ENCODE measurements around the gene GLP1R. TPM values are rescaled to one million over a fixed set of nuclear protein-coding genes. Genes with fewer than 3 reads are reported as not detected.

The GLP1R gene
- total RNA-seq, 4 donors from 2014 or later, result 0.17 TPM; not detected in 3

DNA sequence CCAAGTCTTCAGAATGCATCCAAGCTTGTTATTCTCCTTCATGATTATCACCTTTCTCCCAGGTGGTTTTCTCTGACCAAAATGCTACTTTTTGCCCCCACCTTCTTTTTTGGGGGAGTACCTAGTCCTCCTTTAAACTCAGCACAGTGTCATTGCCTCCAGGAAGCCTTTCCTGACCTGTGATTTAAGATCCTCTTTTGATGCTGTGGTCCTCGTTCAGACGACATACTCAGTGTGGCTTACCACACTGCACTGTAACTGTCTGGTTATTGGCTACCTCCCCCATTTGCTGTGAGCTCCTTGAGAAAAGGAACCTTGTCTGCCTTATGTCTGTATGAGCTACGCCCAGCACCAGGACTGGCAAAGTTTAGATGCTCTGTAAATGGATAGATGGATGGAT lies 51.8 kb downstream of the GLP1R start:
- TF ChIP-seq, protein P1, sequence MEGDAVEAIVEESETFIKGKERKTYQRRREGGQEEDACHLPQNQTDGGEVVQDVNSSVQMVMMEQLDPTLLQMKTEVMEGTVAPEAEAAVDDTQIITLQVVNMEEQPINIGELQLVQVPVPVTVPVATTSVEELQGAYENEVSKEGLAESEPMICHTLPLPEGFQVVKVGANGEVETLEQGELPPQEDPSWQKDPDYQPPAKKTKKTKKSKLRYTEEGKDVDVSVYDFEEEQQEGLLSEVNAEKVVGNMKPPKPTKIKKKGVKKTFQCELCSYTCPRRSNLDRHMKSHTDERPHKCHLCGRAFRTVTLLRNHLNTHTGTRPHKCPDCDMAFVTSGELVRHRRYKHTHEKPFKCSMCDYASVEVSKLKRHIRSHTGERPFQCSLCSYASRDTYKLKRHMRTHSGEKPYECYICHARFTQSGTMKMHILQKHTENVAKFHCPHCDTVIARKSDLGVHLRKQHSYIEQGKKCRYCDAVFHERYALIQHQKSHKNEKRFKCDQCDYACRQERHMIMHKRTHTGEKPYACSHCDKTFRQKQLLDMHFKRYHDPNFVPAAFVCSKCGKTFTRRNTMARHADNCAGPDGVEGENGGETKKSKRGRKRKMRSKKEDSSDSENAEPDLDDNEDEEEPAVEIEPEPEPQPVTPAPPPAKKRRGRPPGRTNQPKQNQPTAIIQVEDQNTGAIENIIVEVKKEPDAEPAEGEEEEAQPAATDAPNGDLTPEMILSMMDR (IDR thresholded peaks at IDR 0.05; ENCODE audit: low read depth), result no peak

DNA sequence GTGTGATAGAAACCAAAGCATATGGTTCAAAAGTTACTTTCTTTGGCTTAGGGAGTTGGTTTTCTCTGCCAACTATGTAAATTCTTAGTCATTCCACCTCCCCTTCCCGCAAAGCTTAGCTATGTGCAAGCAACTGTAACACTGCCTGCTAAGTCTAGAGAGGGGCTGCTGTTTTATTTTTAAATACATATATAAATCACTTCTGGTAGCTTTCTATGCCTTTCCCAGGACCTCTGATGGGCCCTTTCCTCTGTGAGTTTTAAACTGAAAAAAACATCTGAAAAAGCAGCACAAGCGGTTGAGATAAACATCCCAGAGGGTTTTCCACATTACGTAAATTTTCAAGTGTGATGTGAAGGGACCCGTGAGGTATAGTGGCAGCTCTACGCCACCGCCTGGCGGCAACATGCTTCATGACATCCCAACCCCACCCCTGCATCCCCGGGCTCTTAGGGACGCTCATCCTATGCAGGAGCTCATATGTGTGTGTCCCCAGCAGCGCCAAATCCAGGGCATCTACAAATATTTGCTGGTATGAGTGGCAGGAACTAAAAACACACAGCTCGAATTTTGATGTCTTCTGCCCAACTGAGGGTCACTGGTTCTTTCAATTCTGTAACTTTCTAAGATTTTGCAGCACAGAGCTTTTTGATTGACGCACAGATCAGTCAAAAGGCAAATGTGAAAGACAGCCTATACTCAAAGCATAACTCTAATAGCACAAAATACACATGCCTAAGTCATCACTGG lies 53.7 kb downstream of the GLP1R start:
- TF ChIP-seq, protein P1 (IDR thresholded peaks at IDR 0.05; ENCODE audit: low read depth), result no peak

DNA sequence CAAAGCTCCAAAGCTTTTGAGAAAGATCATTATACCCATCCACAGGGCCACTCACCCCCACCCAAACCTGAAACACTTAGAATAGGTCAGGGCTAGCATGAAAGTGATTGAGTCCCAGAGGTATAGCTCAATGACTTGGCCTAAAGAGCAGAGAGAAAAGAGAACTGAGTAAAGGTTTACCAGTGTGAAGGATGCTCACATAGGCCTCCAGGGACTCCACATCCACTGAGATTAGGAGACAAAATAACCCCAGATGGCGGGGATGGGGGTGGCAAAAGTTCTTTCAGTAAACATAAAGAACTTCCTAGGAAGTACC lies 54.2 kb downstream of the GLP1R start:
- TF ChIP-seq, protein P1 (IDR thresholded peaks at IDR 0.05; ENCODE audit: low read depth), result no peak

DNA sequence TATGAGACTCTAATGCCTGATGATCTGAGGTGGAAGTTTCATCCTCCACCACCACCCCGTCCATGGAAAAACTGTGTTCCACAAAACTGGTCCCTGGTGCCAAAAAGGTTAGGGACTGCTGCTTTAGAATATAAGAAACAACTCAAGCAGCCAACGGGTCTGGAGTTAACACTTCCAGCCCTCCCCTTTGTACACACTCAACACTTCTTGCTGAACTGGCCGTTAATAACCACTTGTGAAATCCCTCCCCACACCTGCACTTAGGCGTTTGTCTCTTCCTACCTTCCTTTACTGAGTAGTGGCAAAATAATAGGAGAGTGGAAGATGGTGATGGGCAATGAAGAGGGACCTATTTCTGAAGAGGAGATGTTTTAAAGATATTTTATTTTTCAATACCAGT lies 55.9 kb downstream of the GLP1R start:
- TF ChIP-seq, protein P1 (IDR thresholded peaks at IDR 0.05; ENCODE audit: low read depth), result no peak

DNA sequence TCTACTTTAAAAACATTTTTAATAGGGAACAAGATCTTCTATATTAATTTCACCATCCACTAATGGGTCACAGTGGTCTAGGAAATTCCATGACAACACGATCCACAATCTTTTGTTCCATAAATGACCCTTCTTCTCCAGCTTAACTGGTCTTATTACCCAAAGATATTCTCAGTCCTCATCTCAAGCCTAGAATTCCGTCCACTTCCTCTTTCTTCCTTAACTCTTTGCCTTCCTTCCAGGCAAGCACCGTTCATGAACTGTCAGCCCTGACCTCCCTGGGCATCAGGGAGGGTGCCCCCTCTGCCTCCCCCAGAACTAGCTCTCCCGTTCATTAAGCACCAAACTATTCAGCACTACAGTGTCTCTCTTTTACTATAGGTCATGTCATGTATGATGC lies 58.5 kb downstream of the GLP1R start:
- TF ChIP-seq, protein P1 (IDR thresholded peaks at IDR 0.05; ENCODE audit: low read depth), result no peak

DNA sequence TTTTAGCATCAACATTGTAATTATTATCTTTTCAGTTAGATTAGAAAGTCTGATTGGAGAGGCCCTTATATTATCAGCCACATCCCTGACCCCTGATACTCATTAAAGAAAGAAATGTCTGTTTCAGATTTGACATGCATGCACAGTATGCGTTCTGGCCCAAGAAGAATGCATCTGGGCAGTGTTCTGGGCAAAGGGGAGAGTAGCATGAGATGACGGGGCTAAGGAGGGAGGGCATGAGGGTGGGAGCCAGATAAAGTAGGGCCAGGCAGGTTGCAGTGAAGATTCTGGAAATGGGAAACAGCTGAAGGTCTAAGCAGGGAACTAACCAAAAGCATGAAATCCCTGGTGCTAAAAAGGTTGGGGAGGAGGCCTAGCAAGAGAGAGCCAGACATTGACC lies 59.1 kb downstream of the GLP1R start:
- TF ChIP-seq, protein P1 (IDR thresholded peaks at IDR 0.05; ENCODE audit: low read depth), result no peak

DNA sequence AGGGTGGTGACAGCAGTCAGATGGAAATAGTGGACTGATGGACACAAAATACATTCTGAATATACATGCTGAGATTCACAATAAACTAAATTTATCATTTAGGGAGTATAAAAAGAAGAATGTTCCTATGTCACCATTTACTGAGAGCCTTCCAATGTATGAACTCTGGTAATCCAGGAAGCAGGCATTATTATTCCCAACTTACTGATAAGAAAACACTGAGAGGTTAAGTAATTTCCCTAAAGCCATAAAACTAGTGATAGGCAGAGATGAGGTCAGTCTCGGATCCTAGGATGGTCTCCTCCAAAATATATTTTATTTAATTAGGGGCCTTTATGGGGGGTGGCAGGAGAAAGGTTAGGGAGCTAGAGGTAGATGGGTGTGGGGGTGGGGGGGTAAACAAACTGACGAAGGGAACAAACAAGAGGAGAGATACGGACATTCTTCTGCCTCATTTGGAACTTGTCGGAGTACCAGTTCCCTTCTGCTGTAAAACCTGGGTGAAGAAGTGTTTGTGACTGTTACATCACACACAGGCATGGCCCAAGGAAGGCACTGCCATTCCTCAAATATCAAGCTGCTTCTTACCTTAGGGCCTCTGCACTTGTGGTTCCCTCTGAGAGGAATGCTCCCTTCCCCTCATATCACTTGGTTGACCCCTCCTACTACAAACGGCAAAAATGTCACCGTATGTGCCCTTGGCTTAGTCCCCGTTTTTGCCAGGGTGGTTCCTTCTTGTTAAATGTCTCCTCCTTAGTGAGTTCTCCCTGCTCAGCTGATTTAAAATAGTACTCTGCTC lies 59.7 kb downstream of the GLP1R start:
- TF ChIP-seq, protein P1 (IDR thresholded peaks at IDR 0.05; ENCODE audit: low read depth), result no peak
